GM12873 (cell line): ENCODE results near the gene IL3.

ENCODE experiments used
- CTCF ChIP-seq: IDR thresholded peaks from 2 replicates; pipeline ENCODE4 v1.5.1; 2012; ENCODE audit warnings: low read depth, mild to moderate bottlenecking, moderate library complexity, low read length, control low read depth; ENCODE audit not compliant: insufficient read depth; ENCODE audit errors: missing control alignments

The IL3 gene

GRCh38 chr5:132065951-132066701, 5.7 kb downstream of the IL3 start:
- TF ChIP-seq CTCF, result no peak

- TF ChIP-seq CTCF, result no peak
Observed at GRCh38 chr5:132066871-132067270, 6.4 kb downstream of the IL3 start.

- TF ChIP-seq CTCF, result no peak
Observed at GRCh38 chr5:132067451-132067850, 7.0 kb downstream of the IL3 start.

- TF ChIP-seq CTCF, result no peak
Observed at GRCh38 chr5:132067941-132068808, 7.7 kb downstream of the IL3 start.

GRCh38 chr5:132069561-132069960, 9.1 kb downstream of the IL3 start:
- no peak for TF ChIP-seq CTCF

- no peak for TF ChIP-seq CTCF
Observed at GRCh38 chr5:132069994-132070393, 9.5 kb downstream of the IL3 start.
